Upper lobe of right lung (tissue), 1 donor: ENCODE measurements around the gene NRP2. TPM values are rescaled to one million over a fixed set of nuclear protein-coding genes. Genes with fewer than 3 reads are reported as not detected.
A peak's percentile ranks its signal among the peaks of the same experiment; 100 is the strongest.

Experiments
- ATAC-seq: fragments of 200-7000 bp; cut with Tn5 transposase; one replicate; pipeline ENCODE4 v1.9.1; 2020; ENCODE audit warnings: mild to moderate bottlenecking, moderate library complexity
- DNase-seq: peaks from one replicate; pipeline ENCODE4 v3.0.0-alpha.2; 2020
- H3K27ac ChIP-seq: fragments of 200-600 bp; one replicate; pipeline ENCODE4 v1.8.0; 2022
- H3K27me3 ChIP-seq: fragments of 200-600 bp; one replicate; pipeline ENCODE4 v1.8.0; 2022; ENCODE audit warnings: mild to moderate bottlenecking
- H3K36me3 ChIP-seq: fragments of 200-600 bp; one replicate; pipeline ENCODE4 v1.8.0; 2022
- H3K4me1 ChIP-seq: fragments of 200-600 bp; one replicate; pipeline ENCODE4 v1.8.0; 2022
- H3K4me3 ChIP-seq: fragments of 200-600 bp; one replicate; pipeline ENCODE4 v1.8.0; 2022; ENCODE audit warnings: mild to moderate bottlenecking
- H3K9me3 ChIP-seq: fragments of 200-600 bp; one replicate; pipeline ENCODE4 v1.8.0; 2022
- intact Hi-C: fragments of 100-400 bp; cut with DNase I; formaldehyde crosslinking; loops from one replicate; pipeline ENCODE4 v1.11.0; 2022
- total RNA-seq: library from RNA; stranded (reverse); fragmentation: NEBNext Ultra II Directional; extraction: Animal tissue kit (Norgen Biotek cat#: 25700); gene quantifications from one replicate; pipeline ENCODE4 v1.2.1, GENCODE V29; 2021
- TF ChIP-seq, protein P1 (sequence below): fragments of 200-600 bp; IDR thresholded peaks from one replicate; pipeline ENCODE4 v1.8.0; 2022; ENCODE audit warnings: antibody characterized with exemption
- donor health status: DM: no; HTN: yes; CAD: no; lungs with severe emphysema.

Gene NRP2
- total RNA-seq, 1 donor from 2014 or later, result 75.3 TPM

DNA sequence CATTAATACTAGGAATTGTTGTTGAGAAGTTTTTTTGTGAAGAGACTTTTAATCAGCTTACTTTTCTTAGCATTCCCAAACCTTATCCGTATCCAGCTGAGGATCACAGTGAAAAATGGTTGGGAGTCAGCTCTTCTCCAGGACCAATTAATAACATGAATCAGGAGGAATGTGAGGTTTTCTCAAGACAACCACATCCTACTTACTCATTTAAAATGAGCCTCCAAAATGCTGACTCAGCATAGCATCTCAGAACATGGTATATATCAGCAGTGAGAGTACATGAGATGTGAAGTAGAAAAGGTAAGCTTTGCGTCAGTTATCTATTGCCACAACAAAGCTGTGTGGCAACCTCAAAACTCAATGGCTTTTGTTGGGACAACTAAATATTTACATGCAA, 140.3 kb downstream of the NRP2 start:
- DNase-seq (no peak), ATAC-seq (no peak)
- Histone ChIP-seq H3K9me3 (no peaks in the 10 kb centered on the region), H3K4me3 (no peak overlapping the region), H3K4me1 (no peaks in the 10 kb centered on the region), H3K36me3 (no peaks in the 10 kb centered on the region), H3K27ac (no peak overlapping the region), H3K27me3 (no peaks in the 10 kb centered on the region)
- intact Hi-C loops, result no loop called here
- TF ChIP-seq, protein P1, sequence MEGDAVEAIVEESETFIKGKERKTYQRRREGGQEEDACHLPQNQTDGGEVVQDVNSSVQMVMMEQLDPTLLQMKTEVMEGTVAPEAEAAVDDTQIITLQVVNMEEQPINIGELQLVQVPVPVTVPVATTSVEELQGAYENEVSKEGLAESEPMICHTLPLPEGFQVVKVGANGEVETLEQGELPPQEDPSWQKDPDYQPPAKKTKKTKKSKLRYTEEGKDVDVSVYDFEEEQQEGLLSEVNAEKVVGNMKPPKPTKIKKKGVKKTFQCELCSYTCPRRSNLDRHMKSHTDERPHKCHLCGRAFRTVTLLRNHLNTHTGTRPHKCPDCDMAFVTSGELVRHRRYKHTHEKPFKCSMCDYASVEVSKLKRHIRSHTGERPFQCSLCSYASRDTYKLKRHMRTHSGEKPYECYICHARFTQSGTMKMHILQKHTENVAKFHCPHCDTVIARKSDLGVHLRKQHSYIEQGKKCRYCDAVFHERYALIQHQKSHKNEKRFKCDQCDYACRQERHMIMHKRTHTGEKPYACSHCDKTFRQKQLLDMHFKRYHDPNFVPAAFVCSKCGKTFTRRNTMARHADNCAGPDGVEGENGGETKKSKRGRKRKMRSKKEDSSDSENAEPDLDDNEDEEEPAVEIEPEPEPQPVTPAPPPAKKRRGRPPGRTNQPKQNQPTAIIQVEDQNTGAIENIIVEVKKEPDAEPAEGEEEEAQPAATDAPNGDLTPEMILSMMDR, result no peak

DNA sequence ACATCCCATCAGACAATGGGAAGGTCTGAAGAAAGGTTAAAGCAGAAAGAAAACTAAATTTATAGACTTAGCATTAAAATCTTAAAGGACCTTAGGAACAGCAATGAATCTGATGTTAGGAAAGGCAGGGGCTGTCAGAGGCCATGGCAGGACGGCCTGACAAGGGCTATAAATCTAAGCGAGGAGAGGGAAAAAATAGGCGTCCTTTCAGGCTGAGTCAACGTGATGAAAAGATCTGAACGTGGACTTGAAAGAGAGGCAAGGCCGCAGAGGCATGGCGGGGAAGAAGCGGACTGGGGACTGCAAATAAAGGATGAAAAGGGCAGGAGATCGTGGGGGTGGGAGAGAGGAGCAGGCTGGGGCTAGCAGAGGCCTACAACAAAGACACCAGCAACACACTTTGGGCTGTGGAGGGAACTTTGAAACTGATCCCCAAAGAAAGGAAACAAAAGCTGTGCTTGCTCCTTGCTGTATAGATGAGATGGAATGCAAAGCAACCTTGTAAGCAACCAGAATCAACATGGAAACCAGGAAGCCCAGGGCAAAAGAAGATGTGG, 145.6 kb downstream of the NRP2 start:
- DNase-seq (no peak), ATAC-seq (no peak)
- Histone ChIP-seq H3K4me3 (no peak overlapping the region), H3K4me1 (no peaks in the 10 kb centered on the region), H3K27me3 (no peaks in the 10 kb centered on the region), H3K9me3 (no peaks in the 10 kb centered on the region), H3K27ac (no peak overlapping the region), H3K36me3 (no peaks in the 10 kb centered on the region)
- TF ChIP-seq, protein P1, result no peak
- intact Hi-C loops, result no loop called here

DNA sequence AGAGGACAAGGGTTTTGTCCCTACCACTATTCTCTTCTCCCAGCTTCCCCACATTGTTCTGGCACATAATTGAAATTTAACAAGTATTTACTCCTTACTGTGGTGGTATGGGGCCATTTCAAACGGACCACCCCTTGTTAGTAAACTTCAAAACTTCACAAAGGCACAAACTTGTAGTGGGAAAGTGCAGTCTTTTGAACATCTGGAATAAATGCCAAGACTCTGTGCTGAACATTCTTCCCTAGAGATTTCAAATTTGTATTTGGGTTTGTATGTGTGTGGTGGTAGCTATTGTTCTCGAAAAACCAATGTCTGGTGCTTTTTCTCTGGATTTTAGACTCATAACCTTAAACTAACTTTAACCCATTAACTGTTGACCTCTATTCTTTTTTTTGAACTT, 151.6 kb downstream of the NRP2 start:
- peaks cover 12% of the 10 kb centered on the region for H3K4me1 ChIP-seq
- H3K36me3 ChIP-seq, result no peaks in the 10 kb centered on the region
- H3K27ac ChIP-seq, result no peak overlapping the region
- no peaks in the 10 kb centered on the region for H3K27me3 ChIP-seq
- ATAC-seq (no peak), DNase-seq (no peak)
- TF ChIP-seq, protein P1, result no peak
- H3K4me3 ChIP-seq, result no peak overlapping the region
- intact Hi-C loops, result no loop called here
- no peaks in the 10 kb centered on the region for H3K9me3 ChIP-seq

DNA sequence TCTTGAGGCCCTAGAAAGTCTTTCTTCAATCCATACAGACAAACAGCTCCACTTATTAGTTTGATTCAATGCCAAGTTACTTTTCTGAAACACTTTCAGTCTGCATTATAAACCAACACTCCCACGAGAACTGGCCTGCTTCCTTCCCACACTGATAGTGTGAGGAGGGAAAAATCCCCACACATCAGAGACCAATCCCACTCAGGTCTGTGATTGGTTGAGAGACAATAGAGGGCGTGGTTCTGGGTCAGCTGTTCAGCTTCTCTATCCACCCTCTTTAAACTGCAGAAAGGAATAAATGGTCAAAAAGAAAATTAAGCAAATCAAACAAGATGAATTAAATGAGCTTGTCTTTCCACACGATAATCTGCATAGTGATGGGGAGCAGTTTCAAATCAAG, 152.5 kb downstream of the NRP2 start:
- no peak overlapping the region for H3K27ac ChIP-seq
- DNase-seq (no peak), ATAC-seq (peak; percentile 47)
- H3K27me3 ChIP-seq, result no peaks in the 10 kb centered on the region
- intact Hi-C loops, result no loop called here
- H3K36me3 ChIP-seq, result no peaks in the 10 kb centered on the region
- H3K4me1 ChIP-seq, result peaks cover 12% of the 10 kb centered on the region
- no peak overlapping the region for H3K4me3 ChIP-seq
- TF ChIP-seq, protein P1, result no peak
- no peaks in the 10 kb centered on the region for H3K9me3 ChIP-seq

DNA sequence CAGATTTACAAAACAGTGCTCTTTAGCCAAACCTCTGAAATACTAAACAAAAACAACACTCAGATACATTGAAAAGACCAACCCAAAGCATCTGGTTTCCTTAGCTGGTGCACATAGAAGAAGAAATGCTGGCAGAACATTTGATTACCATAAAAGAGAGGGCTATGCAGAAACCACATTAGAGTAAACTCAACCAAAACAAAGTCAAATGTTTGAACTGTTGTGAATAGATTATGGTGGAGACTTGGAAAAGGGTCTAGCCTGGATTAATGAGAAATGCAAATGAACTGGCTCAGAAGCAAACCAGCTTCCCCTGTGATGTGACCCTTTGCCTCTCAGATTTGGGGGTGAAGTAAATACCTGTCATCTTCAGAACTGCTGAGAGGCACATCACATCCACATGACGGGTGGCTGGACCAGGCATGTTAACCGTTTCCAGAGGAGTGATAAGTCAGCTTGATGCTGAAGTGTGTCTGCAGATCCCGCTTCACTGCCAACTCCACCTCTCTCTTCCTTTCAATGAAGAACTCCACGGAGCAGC, 153.0 kb downstream of the NRP2 start:
- intact Hi-C loops, result no loop called here
- TF ChIP-seq, protein P1, result no peak
- Histone ChIP-seq H3K27ac (no peak overlapping the region), H3K4me3 (no peak overlapping the region), H3K36me3 (no peaks in the 10 kb centered on the region), H3K27me3 (no peaks in the 10 kb centered on the region), H3K4me1 (peaks cover 12% of the 10 kb centered on the region), H3K9me3 (no peaks in the 10 kb centered on the region)
- ATAC-seq, result peak; percentile 49
- no peak for DNase-seq

DNA sequence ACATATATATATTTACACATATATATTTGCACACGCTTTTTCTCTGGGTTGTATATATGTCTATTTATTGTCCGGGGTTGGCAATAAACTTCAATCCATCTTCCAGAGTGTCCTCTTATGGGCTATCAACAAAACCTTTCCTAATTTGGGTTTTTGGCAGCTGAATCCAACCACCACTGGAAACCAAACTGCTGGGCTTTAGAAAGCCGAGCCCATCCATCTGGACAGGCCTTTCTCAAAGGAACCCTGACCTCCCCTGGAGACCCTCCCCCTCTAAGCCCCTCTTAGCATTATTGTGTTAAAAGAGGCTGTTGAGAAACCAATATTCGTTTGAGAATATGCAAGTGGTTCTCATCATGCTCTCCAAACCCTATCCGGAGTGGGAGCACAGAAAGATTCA, 153.6 kb downstream of the NRP2 start:
- Histone ChIP-seq H3K4me1 (peaks cover 12% of the 10 kb centered on the region), H3K27ac (peak overlapping the region; percentile 6), H3K9me3 (no peaks in the 10 kb centered on the region), H3K4me3 (no peak overlapping the region), H3K36me3 (no peaks in the 10 kb centered on the region), H3K27me3 (no peaks in the 10 kb centered on the region)
- DNase-seq, result no peak
- ATAC-seq, result no peak
- TF ChIP-seq, protein P1, result no peak
- intact Hi-C loops, result no loop called here
